NCI-H1930 (cell line): ENCODE results near the gene CMIP.

Source experiments
- DNase-seq, 2 experiments: peaks; one replicate each; lab custom pipeline; 2025; lab: John Stamatoyannopoulos, UW

The CMIP gene

GRCh38 chr16:81752225-81752875 is 307.7 kb downstream of the CMIP start:
- DNase-seq: no peak

- no peak for DNase-seq
These were observed 308.2 kb downstream of the CMIP start for GRCh38 chr16:81752876-81753227.

GRCh38 chr16:81754858-81755257 is 310.2 kb downstream of the CMIP start:
- DNase-seq: no peak

GRCh38 chr16:81755915-81756614 is 311.5 kb downstream of the CMIP start:
- DNase-seq: no peak

- DNase-seq: no peak
These were observed 312.2 kb downstream of the CMIP start for GRCh38 chr16:81756615-81757356.

DNA sequence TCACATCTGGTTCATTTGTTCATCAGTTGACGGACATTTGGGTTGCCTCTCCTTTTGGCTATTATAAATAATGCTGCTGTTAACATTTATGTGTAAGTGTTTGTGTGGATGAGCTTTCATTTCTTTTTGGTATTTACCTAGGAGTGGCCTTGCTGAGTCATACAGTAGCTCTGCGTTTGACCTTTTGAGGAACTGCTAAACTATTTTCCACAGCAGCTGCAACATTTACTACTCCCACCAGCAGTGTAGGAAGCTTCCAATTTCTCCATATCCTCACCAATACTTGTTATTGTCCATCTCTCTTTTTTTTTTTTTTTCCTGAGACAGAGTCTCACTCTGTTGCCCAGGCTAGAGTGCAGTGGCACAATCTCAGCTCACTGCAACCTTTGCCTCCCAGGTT is 313.8 kb downstream of the CMIP start:
- DNase-seq: no peak
